ENCODE measurements around the gene HINT1.
"Not testable (repeated sequence)": the region's sequence is repeated elsewhere in the genome, so short reads cannot be mapped to it uniquely, and the experiment has no call there.

HINT1 gene

DNA sequence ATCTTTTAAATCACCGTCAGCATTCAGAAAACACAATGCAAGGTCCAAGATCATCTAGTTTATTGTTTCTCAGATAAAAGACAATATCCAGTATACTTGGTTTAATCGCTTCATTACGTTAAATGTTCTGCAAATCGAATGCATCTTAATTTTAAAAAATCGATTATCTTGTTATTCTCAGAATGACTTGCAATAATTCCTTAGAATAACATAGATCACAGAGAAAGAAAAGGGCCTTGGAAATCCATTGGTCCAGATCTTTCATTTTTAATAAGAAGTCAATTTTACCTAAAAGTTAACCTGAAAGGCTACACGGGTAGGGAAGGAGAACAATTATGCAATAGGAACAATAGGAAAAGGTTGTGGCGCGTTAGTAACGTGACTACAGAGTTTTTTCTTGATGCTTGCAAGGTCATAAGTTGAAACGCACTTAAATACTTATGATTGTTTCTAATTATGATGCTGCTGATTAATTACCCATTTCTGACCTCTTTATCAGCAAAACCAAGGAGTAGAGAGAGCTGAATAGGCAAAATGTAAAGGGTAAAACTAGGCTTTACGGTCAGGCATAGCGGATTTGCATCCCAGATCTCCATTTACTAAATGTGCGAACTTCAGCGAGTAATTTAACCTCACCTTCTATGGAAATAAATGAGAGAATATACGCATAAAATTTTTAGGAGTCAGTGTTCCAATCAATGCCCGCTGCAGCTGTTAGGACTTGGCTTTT, 4.9 kb upstream of the HINT1 start:
- no peak for DNase-seq

DNA sequence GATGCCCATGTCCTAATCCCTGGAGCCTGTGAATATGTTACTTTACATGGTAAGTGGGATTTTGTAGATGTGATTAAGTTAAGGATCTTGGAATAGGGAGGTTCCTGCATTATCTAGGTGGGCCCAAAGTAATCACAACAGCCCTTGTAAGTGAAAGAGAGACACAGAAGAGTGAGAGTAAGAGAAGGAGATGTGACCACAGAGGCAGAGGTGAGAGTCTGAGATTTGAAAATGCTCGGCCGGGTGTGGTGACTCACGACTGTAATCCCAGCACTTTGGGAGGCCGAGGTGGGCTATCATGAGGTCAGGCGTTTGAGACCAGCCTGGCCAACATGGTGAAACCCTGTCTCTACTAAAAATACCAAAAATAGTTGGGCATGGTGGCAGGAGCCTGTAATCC, 2.6 kb upstream of the HINT1 start:
- DNase-seq, result no peak

DNA sequence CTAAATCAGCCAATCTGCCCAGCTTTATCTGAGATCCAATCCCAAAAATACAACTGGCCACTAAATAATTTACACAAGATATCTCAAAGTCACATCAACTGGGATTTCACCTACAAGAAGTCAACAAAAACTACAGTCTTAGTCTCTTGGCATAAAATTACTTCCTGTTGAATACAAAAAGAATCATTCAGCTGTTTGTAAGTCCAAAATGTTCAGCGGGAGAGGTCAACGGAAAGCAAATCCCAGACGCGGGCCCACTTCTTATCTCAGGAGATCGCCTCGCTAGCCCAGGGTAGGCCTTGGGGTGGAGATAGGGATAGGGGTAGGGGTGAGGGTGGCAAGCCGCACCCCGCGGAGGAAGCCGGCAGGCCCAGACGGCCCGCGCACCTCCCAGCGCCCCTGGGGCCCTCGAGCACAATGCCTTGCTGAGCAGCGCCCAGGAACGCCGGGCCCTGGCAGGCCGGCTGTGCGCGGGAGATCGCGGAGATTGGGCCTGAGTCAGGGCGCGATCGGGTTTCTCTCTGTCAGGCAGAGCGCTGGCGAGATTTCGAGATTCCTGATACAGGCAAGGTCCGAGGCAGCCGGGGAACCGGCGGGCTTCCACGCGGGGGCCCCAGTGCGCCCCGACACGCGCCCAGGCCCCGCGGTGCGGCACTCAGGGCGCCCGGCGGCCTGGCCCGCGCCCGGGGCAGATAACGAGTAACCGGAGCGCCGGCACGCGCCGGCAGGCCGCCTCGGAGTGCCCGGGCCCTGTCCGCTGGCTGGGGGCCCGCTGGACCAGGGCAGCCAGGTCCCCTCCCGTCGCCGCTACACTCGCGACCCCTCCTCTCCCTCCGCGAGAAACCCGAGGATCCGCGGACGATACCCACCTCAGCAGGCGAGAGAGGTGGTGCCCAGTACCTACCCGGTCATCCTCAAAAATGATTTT, 601 bp downstream of the HINT1 start:
- DNase-seq, result peak; percentile 75

DNA sequence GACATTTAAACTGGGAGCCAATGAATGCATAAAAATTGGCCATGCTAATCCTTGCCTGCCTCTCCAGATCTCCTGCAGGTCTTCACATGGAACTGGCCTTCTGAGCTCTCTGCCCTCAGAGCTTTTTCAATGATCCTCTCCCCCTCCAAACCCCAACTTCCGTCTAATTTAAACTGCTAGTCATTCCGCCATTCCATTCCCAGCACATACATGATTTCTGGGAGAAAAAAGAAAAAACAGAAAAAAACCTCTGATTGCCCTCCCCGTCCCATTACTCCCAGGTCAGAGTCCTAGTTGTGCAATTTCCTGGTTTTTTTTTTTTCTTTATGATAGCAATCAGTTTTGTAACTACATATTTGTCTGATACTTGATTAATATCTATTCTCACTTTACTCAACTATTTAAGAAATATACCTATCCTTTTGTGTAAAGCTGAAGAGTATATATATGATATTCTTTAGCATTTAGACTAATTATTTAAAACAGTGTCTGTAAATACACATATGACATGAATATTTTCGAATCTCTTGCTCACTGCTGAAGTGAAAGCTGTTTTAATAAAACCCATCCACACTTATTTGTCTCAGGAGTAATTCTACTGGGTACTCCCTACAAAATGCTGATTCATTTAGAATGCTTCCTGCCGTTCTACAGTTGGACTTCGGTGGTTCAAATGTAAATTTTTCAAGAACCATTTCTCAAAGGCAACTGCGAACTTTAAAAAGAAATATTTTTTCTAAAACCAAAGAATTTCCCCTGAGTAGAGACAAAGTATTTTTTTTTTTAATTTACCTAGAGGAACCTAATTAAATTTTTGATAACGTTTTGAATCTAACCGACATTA, 1.6 kb downstream of the HINT1 start:
- DNase-seq, result peak; percentile 25

DNA sequence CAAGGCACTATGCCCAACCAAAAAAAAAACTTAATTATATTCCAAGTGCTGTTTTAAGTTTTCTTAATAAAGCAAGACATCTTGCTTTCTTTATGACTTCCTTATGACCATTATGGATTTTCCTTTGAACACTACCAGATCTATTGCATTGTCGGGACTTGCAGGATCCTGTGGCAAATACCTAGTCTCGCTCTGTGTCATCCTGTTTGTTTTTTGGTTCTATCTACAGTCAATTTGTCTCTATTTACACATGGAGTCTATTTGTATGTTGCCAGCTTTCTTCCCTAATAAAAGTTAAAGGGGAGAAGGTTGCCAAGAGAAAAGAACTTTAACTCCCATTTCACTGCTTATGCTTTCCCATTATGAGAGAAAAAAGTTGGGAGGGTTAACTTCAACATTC, 4.9 kb downstream of the HINT1 start:
- no peak for DNase-seq

DNA sequence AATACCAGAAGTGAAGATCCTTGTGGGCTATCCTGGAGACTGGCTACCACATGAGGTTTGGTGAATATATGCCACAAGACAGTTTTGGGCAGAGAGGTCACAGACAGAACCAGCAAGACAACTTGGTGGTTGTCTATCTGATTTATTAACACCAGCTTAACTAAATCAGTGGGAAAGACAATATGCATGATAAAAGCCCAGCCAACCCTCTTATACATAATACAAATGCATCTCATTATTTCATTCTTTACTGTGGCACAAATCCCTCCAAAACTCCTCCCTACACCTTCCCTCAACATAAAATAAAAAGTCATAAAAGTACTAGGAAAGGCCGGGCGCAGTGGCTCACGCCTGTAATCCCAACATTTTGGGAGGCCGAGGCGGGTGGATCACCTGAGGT, 8.1 kb downstream of the HINT1 start:
- no peak for DNase-seq

DNA sequence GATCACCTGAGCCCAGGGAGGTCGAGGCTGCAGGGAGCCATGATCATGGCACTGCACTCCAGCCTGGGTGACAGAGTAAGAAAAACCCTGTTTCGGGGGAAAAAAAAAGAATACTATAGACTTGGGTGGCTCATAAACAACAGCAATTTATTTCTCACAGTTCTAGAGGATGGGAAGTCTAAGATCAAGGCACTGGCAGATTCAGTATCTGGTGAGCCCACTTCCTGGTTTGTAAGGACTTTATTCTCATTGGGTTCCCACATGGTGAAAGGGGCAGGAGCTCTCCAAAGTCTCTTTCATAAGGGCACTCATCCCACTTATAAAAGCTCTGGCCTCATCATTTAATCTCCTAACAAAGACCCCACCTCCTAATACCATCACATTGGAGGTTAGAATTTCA, 8.7 kb downstream of the HINT1 start:
- no peak for DNase-seq

DNA sequence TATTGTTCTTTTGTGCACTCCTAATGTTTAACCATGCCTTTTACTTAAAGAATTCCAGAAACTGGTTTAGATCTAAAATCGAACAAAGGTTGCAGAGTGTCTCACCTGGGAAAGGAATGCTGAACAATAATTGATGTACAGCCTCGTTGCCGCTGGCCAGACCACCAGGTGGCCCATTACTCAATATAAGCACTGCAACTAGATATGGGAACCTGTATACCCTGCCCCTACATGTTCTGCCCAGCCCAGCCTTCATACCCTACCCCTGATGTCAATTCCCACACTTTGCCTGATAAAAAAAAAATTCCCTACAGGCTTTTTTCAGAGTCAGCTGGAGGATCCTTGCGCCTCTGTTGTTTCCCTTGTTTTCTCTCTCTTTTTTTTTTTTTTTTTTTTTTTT, 13.8 kb downstream of the HINT1 start:
- no peak for DNase-seq

DNA sequence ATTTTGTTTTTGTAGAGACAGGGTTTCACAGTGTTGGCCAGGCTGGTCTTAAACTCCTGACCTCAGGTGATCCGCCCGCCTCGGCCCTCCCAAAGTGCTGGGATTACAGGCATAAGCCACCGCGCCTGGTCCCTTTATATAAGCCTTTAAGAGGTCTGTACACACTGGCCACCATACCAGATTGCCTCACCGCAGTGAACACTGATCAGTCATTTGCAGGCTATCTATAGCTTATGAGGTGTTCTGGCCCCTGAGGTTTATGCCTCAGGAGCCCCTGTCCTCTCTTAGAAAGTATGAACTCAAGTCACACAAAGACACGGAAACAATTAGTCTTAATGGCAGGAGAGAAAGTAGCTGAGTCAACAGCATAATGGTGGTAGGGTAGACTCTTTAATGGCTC, 14.6 kb downstream of the HINT1 start:
- DNase-seq, result no peak

DNA sequence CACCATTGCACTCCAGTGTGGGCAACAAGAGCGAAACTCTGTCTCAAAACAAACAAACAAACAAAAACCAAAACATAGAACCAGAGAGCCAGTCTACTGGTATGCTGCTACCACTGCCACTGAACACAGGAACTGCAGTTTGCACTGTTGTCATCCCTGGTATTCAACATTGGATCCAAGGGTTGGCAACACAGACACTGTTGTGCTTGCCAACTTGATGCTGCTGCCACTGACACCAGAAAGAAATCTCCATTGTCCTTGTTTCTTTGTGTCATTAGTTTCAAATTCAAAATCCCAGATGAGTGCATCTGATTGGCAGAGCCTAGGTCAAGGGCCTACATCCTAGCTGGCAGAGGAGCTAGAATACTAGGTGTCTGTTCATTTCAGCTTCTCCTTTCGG, 16.2 kb downstream of the HINT1 start:
- DNase-seq, result no peak

DNA sequence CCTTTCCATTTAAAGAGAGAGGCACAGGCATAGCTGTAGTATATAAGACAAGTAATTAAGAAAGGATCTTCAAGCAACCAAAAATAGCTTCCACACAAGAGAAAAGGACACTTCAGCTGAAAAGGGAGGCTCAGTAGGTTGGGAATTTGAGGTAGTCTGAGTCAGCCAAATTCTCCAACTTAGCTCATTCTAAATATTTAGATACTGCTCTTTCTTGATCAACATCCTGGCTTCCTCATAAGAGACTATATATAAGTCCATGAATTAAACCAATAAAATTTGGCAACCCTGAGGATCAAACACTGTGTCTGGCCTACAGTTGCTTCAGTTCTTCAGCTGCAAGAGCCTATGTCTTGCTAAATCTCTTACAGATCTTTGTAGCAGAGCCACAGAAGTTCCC, 17.8 kb downstream of the HINT1 start:
- no peak for DNase-seq

DNA sequence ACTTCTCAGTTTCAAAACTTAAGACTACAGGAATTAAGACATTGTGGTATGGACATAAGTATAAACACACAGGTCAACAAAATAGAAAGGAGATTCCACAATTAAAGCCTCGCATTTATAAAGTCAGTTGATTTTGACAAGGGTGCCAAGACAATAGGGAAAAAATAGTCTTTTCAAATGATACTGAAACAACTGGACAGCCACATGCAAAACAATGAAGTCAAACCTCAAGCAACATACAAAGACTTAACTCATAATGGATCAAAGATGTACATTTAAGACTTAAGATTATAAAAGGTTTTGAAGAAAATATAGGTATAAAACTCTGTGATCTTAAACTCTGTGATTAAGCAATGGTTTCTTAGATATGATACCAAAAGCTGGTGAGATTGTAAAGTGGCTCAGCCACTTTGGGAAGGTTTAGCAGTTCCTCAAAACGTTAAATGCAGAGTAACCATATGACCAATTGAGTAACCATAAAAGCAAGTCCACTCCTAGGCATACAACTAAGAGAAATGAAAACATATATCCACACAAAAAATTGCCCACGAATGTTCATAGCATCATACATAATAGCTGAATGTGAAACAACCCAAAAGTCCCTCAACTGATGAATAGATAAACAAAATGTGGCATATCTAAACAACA, 22.0 kb downstream of the HINT1 start:
- no peak for DNase-seq

DNA sequence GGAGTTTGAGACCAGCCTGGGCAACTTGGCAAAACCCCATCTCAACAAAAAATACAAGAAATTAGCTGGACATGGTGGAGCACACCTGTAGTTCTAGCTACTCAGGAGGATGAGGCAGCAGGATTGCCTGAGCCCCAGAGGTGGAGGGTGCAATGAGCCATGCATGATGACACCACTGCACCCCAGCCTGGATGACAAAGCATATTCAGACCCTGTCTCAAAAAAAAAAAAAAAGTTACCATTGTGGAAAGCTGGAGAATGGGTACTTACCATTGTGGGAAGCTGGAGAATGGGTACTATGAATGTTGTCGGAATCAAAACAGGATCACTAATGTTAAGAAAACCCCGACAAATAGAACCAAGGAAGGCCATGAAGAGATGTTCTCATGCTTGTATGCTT, 25.7 kb downstream of the HINT1 start:
- DNase-seq, result no peak

DNA sequence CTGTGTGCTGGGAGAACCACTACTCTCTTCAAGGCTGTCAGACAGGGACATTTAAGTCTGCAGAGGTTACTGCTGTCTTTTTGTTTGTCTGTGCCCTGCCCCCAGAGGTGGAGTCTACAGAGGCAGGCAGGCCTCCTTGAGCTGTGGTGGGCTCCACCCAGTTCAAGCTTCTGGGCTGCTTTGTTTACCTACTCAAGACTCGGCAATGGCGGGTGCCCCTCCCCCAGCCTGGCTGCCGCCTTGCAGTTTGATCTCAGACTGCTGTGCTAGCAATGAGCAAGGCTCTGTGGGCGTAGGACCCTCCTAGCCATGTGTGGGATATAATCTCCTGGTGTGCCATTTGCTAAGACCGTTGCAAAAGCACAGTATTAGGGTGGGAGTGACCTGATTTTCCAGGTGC, 26.6 kb downstream of the HINT1 start:
- DNase-seq, result peak; percentile 15

DNA sequence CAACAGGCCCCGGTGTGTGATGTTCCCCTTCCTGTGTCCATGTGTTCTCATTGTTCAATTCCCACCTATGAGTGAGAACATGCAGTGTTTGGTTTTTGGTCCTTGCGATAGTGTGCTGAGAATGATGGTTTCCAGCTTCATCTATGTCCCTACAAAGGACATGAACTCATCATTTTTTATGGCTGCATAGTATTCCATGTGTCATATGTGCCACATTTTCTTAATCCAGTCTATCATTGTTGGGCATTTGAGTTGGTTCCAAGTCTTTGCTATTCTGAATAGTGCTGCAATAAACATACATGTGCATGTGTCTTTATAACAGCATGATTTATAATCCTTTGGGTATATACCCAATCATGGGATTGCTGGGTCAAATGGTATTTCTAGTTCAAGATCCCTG, 32.0 kb downstream of the HINT1 start:
- DNase-seq, result not testable (repeated sequence)

DNA sequence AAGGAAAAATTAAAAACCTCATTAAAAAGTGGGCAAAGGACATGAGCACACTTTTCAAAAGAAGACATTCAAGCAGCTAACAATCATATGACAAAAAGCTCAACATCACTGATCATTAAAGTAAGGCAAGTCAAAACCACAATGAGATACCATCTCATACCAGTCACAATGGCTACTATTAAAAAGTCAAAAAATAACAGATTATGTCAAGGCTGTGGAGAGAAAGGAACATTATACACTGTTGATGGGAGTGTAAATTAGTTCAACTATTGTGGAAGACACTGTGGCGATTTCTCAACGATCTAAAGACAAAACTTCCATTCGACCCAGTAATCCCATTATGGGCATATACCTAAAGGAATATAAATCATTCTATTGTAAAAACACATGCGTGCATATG, 35.8 kb downstream of the HINT1 start:
- DNase-seq, result no peak

DNA sequence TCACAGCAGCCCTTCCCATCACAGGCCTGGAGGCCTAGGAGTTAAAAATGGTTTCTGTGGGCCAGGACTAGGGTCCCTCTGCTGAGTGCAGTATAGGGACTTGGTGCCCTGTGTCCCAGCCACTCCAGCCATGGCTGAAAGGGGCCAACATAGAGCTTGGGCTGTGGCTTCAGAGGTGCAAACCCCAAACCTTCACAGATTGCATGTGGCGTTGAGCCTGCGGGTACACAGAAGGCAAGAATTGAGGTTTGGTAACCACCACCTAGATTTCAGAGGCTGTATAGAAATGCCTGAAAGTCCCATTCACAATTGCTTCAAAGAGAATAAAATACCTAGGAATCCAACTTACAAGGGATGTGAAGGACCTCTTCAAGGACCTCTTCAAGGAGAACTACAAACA, 37.8 kb downstream of the HINT1 start:
- not testable (repeated sequence) for DNase-seq

DNA sequence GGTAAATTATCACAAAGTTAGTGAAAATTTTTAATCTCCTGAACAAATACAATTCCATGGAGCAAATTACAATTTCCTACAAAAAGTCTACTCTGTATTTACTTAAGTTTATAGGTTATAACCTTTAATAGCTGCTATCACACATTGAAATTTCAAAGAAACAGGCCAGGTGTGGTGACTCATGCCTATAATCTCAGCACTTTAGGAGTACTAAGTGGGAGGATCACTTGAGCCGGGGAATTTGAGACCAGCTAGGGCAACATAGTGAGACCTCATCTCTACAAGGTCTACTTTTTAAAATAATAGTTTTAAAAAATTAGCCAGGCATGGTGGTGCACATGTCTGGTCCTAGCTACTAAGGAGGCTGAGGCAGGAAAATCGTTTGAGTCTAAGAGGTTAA, 50.3 kb downstream of the HINT1 start:
- DNase-seq, result no peak

DNA sequence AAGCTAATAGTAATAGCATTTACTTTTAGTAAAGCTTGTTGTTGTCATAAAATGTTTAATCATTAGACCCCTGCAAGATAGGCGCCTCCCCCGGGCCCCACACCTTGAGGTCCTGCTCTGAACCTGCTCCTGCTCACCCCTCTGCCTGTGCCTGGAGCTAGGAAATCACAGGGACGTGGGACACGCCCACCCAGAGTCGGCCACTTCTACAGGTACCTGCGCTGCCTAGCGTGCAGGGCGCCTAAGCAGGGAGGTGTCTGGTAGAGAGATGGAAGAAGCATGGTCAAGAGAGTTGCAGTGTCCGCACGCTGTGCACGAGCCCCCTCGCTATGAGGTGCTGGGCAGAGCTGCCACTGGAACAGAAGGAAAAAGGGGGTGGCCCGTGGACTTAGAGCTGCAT, 52.6 kb downstream of the HINT1 start:
- no peak for DNase-seq

DNA sequence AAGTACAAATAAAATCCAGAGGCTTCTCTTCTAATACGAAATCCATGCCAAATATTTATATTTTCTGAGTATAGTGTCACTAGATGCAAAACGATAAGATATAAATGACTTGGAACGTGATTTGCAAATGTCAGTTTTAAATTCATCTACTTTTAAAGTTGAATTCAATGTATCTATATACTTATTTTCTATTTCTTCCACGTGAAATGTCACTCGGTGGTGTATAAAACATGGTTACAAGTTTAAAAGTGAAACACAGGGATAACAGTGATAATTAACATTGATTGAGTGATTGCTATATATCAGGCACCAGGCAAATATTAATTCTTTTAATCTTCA, 54.8 kb downstream of the HINT1 start:
- no peak for DNase-seq

DNA sequence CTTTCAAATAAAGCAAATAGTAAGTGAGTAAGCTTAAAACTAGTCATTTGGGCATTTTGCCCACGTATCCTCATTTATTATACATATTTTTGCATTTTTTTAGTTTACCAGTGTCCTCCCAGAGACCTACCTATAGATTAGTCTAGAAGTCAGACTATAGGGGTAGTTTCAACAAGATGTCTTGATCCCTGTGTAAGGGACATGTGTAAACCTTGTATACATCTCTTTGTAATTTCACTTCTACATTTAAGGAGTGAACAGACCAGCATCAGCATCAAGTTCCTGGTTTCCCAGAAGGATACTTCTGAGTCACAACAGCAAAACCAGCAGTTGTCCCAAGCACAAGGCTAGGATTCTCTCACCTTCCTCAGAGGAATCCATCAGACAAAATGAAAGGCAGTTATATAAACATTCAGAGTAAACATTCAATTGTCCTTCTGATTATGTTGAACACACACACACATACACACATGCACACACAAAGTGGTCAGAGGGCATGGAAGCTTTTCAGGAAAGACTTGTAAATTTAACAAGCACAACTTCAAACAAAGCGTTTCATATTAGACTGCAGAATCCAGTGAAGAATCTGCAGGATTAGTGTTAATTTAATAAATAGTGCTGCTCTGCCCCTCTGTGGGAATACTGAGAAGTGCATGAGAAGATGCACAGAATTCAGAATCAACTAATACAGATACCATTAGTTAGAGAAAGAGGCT, 55.4 kb downstream of the HINT1 start:
- peak; percentile 70 for DNase-seq
